AG08395 (cell line): ENCODE results near the gene CRADD.
"Not testable (repeated sequence)": the region's sequence is repeated elsewhere in the genome, so short reads cannot be mapped to it uniquely, and the experiment has no call there.

Source experiments
- DNase-seq: peaks from one replicate; pipeline ENCODE4 v3.0.0; 2012; ENCODE audit warnings: mixed read lengths, low spot score

Gene CRADD

GRCh38 chr12:93844164-93844784 lies 167.1 kb downstream of the CRADD start:
- DNase-seq, result no peak

GRCh38 chr12:93846936-93847516 lies 169.9 kb downstream of the CRADD start:
- DNase-seq, result no peak

GRCh38 chr12:93847517-93848474 lies 170.6 kb downstream of the CRADD start:
- no peak for DNase-seq

GRCh38 chr12:93848523-93849101 lies 171.4 kb downstream of the CRADD start:
- no peak for DNase-seq

GRCh38 chr12:93849946-93850345 lies 172.8 kb downstream of the CRADD start:
- no peak for DNase-seq

GRCh38 chr12:93850481-93851256 lies 173.5 kb downstream of the CRADD start:
- no peak for DNase-seq

- DNase-seq, result no peak
Measured at GRCh38 chr12:93851257-93851671, 174.1 kb downstream of the CRADD start.

GRCh38 chr12:93852173-93852591 lies 175.0 kb downstream of the CRADD start:
- DNase-seq, result no peak

GRCh38 chr12:93853698-93854478 lies 176.7 kb downstream of the CRADD start:
- no peak for DNase-seq

GRCh38 chr12:93855261-93855660 lies 178.1 kb downstream of the CRADD start:
- no peak for DNase-seq

GRCh38 chr12:93856611-93857010 lies 179.4 kb downstream of the CRADD start:
- no peak for DNase-seq

GRCh38 chr12:93857279-93857938 lies 180.2 kb downstream of the CRADD start:
- DNase-seq, result peak; percentile 18

GRCh38 chr12:93857991-93858447 lies 180.8 kb downstream of the CRADD start:
- no peak for DNase-seq

- DNase-seq, result no peak
Measured at GRCh38 chr12:93860668-93861373, 183.6 kb downstream of the CRADD start.

GRCh38 chr12:93862424-93862823 lies 185.2 kb downstream of the CRADD start:
- peak; percentile 36 for DNase-seq

GRCh38 chr12:93865751-93866150 lies 188.6 kb downstream of the CRADD start:
- DNase-seq, result no peak

- peak; percentile 50 for DNase-seq
Measured at GRCh38 chr12:93868771-93869170, 191.6 kb downstream of the CRADD start.

- no peak for DNase-seq
Measured at GRCh38 chr12:93870020-93870795, 193.0 kb downstream of the CRADD start.

- DNase-seq, result not testable (repeated sequence)
Measured at GRCh38 chr12:93871566-93871965, 194.4 kb downstream of the CRADD start.
